K562 (cell line): ENCODE measurements around the gene OIT3. TPM values are rescaled to one million over a fixed set of nuclear protein-coding genes. Genes with fewer than 3 reads are reported as not detected.

Experiments
- ATAC-seq: fragments of 200-7000 bp; cut with Tn5 transposase; 3 replicates; pipeline ENCODE4 v1.9.1; 2020; ENCODE audit warnings: moderate library complexity
- BruUV-seq: library from RNA; stranded (reverse); fragments of 400-500 nt; replicated peaks from 2 replicates; lab custom pipeline; 2021; lab: Mats Ljungman, UMichigan
- CTCF ChIA-PET: fragments of 300-600 bp; formaldehyde crosslinking; extraction: SDS; loops from one replicate; lab custom pipeline; 2021; ENCODE audit warnings: low intra/inter-chr PET ratio; lab: Yijun Ruan, JAX
- POLR2A ChIA-PET: fragments of 300-600, 350-650 bp; sonication (Branson Sonifier 250); formaldehyde crosslinking; extraction: SDS; loops from one replicate; lab custom pipeline; 2021; ENCODE audit warnings: antibody characterized with exemption, inconsistent platforms; lab: Yijun Ruan, JAX
- DNase-seq, 4 experiments: peaks; one replicate each; pipeline versions ENCODE4 v3.0.0 to v3.0.0-alpha.2; 2011 to 2018; ENCODE audit warnings: low spot score in 3 of 4, mixed read lengths in 3 of 4; ENCODE audit errors: extremely low read depth in 1 of 4
- FAIRE-seq: peaks from 2 replicates; lab custom pipeline; 2011; peaks lifted over from hg19 to GRCh38; lab: Jason Lieb, UNC
- H2AFZ ChIP-seq: 2 replicates; pipeline ENCODE4 v1.6.0; 2011; ENCODE audit warnings: low read depth, low read length, control low read depth, inconsistent platforms
- H3K27ac ChIP-seq: fragments of 200-600 bp; 3 replicates; pipeline ENCODE4 v1.8.0; 2011; ENCODE audit warnings: low read depth, mild to moderate bottlenecking, control low read depth, inconsistent platforms, low read length, moderate library complexity, mixed read lengths; ENCODE audit errors: extremely low read depth
- H3K27me3 ChIP-seq, 2 experiments: fragments of 300-600 bp in 1 of 2; 2 replicates in 1 of 2; 3 replicates in 1 of 2; pipeline versions ENCODE4 v1.6.0 to v1.8.0; 2011; ENCODE audit warnings: inconsistent platforms in 2 of 2, low read length in 2 of 2, mild to moderate bottlenecking in 1 of 2, mixed read lengths in 1 of 2, moderate library complexity in 1 of 2; ENCODE audit not compliant: control insufficient read depth in 2 of 2, insufficient read depth in 2 of 2
- H3K36me3 ChIP-seq: fragments of 300-600 bp; 3 replicates; pipeline ENCODE4 v1.8.0; 2011; ENCODE audit warnings: mild to moderate bottlenecking, low read length, inconsistent platforms; ENCODE audit not compliant: control insufficient read depth, insufficient read depth
- H3K4me1 ChIP-seq, 2 experiments: fragments of 200-600 bp in 1 of 2; replicated peaks in 1 of 2; 2 replicates in 1 of 2; 3 replicates in 1 of 2; pipeline versions ENCODE4 v1.5.1 to v1.8.0; 2011; ENCODE audit warnings: inconsistent platforms in 2 of 2, low read length in 2 of 2, mild to moderate bottlenecking in 1 of 2, mixed read lengths in 1 of 2, moderate library complexity in 1 of 2; ENCODE audit not compliant: control insufficient read depth in 2 of 2, insufficient read depth in 2 of 2
- H3K4me2 ChIP-seq: 2 replicates; pipeline ENCODE4 v1.6.1; 2011; ENCODE audit warnings: low read length, control low read depth, inconsistent platforms, mixed read lengths; ENCODE audit not compliant: insufficient read depth
- H3K4me3 ChIP-seq: fragments of 200-600 bp; sonication (generic), shearing (Covaris generic); 2 replicates; pipeline ENCODE4 v1.5.1; 2016; ENCODE audit warnings: control low read depth, inconsistent platforms
- H3K79me2 ChIP-seq: fragments of 200-600 bp; 3 replicates; pipeline ENCODE4 v1.8.0; 2011; ENCODE audit warnings: low read length, inconsistent platforms; ENCODE audit not compliant: control insufficient read depth, insufficient read depth
- H3K9ac ChIP-seq, 2 experiments: 2 replicates each; pipeline versions ENCODE4 v1.6.0 to v1.6.1; 2011; ENCODE audit warnings: low read depth in 2 of 2, low read length in 2 of 2, control low read depth in 1 of 2, inconsistent platforms in 1 of 2, mild to moderate bottlenecking in 1 of 2, mixed read lengths in 1 of 2; ENCODE audit not compliant: insufficient read depth in 1 of 2
- H3K9me1 ChIP-seq: one replicate; pipeline ENCODE4 v1.6.0; 2011; ENCODE audit warnings: inconsistent platforms, mild to moderate bottlenecking, low read length, moderate library complexity; ENCODE audit not compliant: control insufficient read depth, insufficient read depth
- H3K9me3 ChIP-seq: replicated peaks from 2 replicates; pipeline ENCODE4 v1.5.1; 2011; ENCODE audit warnings: low read depth, low read length, inconsistent platforms; ENCODE audit not compliant: control insufficient read depth, insufficient read depth
- H4K20me1 ChIP-seq: replicated peaks from 2 replicates; pipeline ENCODE4 v1.6.1; 2011; ENCODE audit warnings: low read length, inconsistent platforms, mixed read lengths; ENCODE audit not compliant: control insufficient read depth, insufficient read depth
- CBX1 ChIP-seq: sonication (generic); IDR thresholded peaks from 2 replicates; pipeline ENCODE4 v1.6.1; 2016; ENCODE audit warnings: antibody characterized with exemption, low read depth, mild to moderate bottlenecking
- FIP1L1 ChIP-seq: fragments of 200-400 bp; formaldehyde crosslinking; IDR thresholded peaks from 2 replicates; pipeline ENCODE4 v1.6.1; 2018; ENCODE audit warnings: mild to moderate bottlenecking, low read depth, low read length; ENCODE audit not compliant: poor library complexity, severe bottlenecking
- MAFK ChIP-seq: IDR thresholded peaks from 2 replicates; pipeline ENCODE4 v1.6.1; 2011; ENCODE audit warnings: low read length, improper control_type of control experiment
- NR2F6 ChIP-seq: fragments of 450-650 bp; formaldehyde crosslinking; IDR thresholded peaks from 2 replicates; pipeline ENCODE4 v1.4.0; 2020; ENCODE audit warnings: mild to moderate bottlenecking
- TRIM24 ChIP-seq, 2 experiments: fragments of 450-650 bp; IDR thresholded peaks; 2 replicates each; pipeline ENCODE4 v1.6.1; 2016
- ZNF644 ChIP-seq: fragments of 200-800 bp; sonication (Bioruptor generic); IDR thresholded peaks from 2 replicates; pipeline ENCODE4 v1.6.1; 2016; ENCODE audit warnings: low read depth, missing genetic modification characterization, missing compliant biosample characterization
- WGBS: fragments of 100-300 bp; shearing (Covaris generic); methylation state at CpG from one replicate; pipeline ENCODE4 v1.1.6; 2016; ENCODE audit warnings: low coverage, mixed read lengths; ENCODE audit not compliant: insufficient coverage; ENCODE audit errors: missing lambda C conversion rate; 5-methylcytosine and 5-hydroxymethylcytosine counted together
- in situ Hi-C: fragments of 300-500 bp; cut with MboI; formaldehyde crosslinking; loops from 4 replicates; pipeline ENCODE4 v1.15.0; 2018; ENCODE audit warnings: inconsistent platforms, mixed read lengths
- intact Hi-C: fragments of 100-400 bp; cut with micrococcal nuclease; formaldehyde crosslinking; loops from 2 replicates; pipeline ENCODE4 v1.14.2; 2022
- polyA plus RNA-seq, 8 experiments: library from polyadenylated mRNA; depleted of rRNA in 4 of 8; stranded (reverse) in 5 of 8; unstranded in 3 of 8; fragments of >200 nt; fragmentation: Nextera tagmentation in 2 of 8; fragmentation: Illumina TruSeq in 1 of 8; extraction: Ambion mirVana in 2 of 8; extraction: Trizol in 1 of 8; gene quantifications; 2 replicates each; pipeline versions ENCODE4 v1.2.1 to v1.2.3, GENCODE V29; 2011 to 2014; ENCODE audit warnings: inconsistent platforms in 1 of 8, missing spikeins in 1 of 8
- total RNA-seq, 7 experiments: library from RNA; depleted of rRNA in 6 of 7; stranded (reverse); fragments of >200 nt in 6 of 7; fragmentation: Illumina TruSeq in 2 of 7; extraction: Trizol in 2 of 7; gene quantifications; 2 replicates each; pipeline versions ENCODE4 v1.2.1 to v1.2.3, GENCODE V29; 2011 to 2021; ENCODE audit warnings: low replicate concordance in 1 of 7
- TF ChIP-seq, protein P1 (sequence below): fragments of 200-600 bp; sonication (generic); IDR thresholded peaks from one replicate; pipeline ENCODE4 v1.6.1; 2012; ENCODE audit warnings: mild to moderate bottlenecking, low read depth, low read length, inconsistent platforms
- TF ChIP-seq, protein P2 (sequence below): sonication (generic); formaldehyde crosslinking; IDR thresholded peaks from 2 replicates; pipeline ENCODE4 v1.8.0; 2022; ENCODE audit warnings: mild to moderate bottlenecking, low read depth, missing genetic modification reagents
- TF ChIP-seq, protein P3 (sequence below): fragments of 250-450 bp; sonication (Bioruptor Pico); IDR thresholded peaks from 2 replicates; pipeline ENCODE4 v1.9.0; 2021; ENCODE audit warnings: mild to moderate bottlenecking

The OIT3 gene
- total and polyA plus RNA-seq, 9 of the 15 experiments (the other 6 are each of a cell fraction or from before 2014, with no cell fraction given), result not detected

DNA sequence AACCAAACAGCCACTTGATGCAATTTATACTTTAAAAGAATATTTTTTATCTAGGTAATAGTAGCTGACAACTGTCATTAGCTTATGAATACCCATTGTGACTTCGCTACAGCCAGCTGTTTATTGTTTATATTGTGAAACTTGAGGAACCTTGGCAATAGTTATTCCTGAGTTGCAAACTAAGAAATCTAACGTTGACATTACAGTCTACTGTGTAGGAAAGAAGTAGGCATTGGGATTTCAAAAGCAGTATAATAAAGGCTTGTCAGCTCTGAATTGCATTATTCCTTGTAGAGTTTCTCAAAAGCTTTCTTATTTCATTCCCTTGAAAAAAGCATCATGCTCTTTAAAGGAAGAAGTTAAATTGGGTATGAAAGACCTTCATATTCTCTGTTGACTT, 42.7 kb upstream of the OIT3 start:
- H3K27me3 ChIP-seq, result no peaks in the 10 kb centered on the region
- peaks cover 5% of the 10 kb centered on the region; the same call in 1 of the 2 replicates for H3K9me3 ChIP-seq
- CTCF ChIA-PET, result no interaction called here
- H3K4me2 ChIP-seq, result no peak overlapping the region
- H3K36me3 ChIP-seq, result no peaks in the 10 kb centered on the region
- H4K20me1 ChIP-seq, result no peaks in the 10 kb centered on the region
- H3K9me1 ChIP-seq, result no peaks in the 10 kb centered on the region
- no peaks in the 10 kb centered on the region for H3K79me2 ChIP-seq
- H3K27ac ChIP-seq, result no peak overlapping the region
- POLR2A ChIA-PET, result interaction anchor here (1.3 to 1.8 kb wide), 2 partner anchors 9 to 18 kb away, joined by 4 to 7 read pairs; no protein-coding TSS in a partner anchor
- no peak for FAIRE-seq
- H3K4me3 ChIP-seq, result no peak overlapping the region
- DNase-seq, result no peak
- H2AFZ ChIP-seq, result no peak overlapping the region
- no peaks in the 10 kb centered on the region for H3K4me1 ChIP-seq
- intact Hi-C loops, result no loop called here
- ATAC-seq, result no peak
- 45% methylated on average over 2 of the region's 2 CpGs for WGBS
- no TSS peak for BruUV-seq
- in situ Hi-C loops, result no loop called here
- no peak overlapping the region for H3K9ac ChIP-seq
- TF ChIP-seq FIP1L1, result no peak
- no peak for TF ChIP-seq MAFK
- TF ChIP-seq, protein P1, sequence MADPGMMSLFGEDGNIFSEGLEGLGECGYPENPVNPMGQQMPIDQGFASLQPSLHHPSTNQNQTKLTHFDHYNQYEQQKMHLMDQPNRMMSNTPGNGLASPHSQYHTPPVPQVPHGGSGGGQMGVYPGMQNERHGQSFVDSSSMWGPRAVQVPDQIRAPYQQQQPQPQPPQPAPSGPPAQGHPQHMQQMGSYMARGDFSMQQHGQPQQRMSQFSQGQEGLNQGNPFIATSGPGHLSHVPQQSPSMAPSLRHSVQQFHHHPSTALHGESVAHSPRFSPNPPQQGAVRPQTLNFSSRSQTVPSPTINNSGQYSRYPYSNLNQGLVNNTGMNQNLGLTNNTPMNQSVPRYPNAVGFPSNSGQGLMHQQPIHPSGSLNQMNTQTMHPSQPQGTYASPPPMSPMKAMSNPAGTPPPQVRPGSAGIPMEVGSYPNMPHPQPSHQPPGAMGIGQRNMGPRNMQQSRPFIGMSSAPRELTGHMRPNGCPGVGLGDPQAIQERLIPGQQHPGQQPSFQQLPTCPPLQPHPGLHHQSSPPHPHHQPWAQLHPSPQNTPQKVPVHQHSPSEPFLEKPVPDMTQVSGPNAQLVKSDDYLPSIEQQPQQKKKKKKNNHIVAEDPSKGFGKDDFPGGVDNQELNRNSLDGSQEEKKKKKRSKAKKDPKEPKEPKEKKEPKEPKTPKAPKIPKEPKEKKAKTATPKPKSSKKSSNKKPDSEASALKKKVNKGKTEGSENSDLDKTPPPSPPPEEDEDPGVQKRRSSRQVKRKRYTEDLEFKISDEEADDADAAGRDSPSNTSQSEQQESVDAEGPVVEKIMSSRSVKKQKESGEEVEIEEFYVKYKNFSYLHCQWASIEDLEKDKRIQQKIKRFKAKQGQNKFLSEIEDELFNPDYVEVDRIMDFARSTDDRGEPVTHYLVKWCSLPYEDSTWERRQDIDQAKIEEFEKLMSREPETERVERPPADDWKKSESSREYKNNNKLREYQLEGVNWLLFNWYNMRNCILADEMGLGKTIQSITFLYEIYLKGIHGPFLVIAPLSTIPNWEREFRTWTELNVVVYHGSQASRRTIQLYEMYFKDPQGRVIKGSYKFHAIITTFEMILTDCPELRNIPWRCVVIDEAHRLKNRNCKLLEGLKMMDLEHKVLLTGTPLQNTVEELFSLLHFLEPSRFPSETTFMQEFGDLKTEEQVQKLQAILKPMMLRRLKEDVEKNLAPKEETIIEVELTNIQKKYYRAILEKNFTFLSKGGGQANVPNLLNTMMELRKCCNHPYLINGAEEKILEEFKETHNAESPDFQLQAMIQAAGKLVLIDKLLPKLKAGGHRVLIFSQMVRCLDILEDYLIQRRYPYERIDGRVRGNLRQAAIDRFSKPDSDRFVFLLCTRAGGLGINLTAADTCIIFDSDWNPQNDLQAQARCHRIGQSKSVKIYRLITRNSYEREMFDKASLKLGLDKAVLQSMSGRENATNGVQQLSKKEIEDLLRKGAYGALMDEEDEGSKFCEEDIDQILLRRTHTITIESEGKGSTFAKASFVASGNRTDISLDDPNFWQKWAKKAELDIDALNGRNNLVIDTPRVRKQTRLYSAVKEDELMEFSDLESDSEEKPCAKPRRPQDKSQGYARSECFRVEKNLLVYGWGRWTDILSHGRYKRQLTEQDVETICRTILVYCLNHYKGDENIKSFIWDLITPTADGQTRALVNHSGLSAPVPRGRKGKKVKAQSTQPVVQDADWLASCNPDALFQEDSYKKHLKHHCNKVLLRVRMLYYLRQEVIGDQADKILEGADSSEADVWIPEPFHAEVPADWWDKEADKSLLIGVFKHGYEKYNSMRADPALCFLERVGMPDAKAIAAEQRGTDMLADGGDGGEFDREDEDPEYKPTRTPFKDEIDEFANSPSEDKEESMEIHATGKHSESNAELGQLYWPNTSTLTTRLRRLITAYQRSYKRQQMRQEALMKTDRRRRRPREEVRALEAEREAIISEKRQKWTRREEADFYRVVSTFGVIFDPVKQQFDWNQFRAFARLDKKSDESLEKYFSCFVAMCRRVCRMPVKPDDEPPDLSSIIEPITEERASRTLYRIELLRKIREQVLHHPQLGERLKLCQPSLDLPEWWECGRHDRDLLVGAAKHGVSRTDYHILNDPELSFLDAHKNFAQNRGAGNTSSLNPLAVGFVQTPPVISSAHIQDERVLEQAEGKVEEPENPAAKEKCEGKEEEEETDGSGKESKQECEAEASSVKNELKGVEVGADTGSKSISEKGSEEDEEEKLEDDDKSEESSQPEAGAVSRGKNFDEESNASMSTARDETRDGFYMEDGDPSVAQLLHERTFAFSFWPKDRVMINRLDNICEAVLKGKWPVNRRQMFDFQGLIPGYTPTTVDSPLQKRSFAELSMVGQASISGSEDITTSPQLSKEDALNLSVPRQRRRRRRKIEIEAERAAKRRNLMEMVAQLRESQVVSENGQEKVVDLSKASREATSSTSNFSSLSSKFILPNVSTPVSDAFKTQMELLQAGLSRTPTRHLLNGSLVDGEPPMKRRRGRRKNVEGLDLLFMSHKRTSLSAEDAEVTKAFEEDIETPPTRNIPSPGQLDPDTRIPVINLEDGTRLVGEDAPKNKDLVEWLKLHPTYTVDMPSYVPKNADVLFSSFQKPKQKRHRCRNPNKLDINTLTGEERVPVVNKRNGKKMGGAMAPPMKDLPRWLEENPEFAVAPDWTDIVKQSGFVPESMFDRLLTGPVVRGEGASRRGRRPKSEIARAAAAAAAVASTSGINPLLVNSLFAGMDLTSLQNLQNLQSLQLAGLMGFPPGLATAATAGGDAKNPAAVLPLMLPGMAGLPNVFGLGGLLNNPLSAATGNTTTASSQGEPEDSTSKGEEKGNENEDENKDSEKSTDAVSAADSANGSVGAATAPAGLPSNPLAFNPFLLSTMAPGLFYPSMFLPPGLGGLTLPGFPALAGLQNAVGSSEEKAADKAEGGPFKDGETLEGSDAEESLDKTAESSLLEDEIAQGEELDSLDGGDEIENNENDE, result no peak
- no peak for TF ChIP-seq CBX1
- TF ChIP-seq NR2F6 (CRISPR knock-in tag), result no peak
- TF ChIP-seq, protein P2, sequence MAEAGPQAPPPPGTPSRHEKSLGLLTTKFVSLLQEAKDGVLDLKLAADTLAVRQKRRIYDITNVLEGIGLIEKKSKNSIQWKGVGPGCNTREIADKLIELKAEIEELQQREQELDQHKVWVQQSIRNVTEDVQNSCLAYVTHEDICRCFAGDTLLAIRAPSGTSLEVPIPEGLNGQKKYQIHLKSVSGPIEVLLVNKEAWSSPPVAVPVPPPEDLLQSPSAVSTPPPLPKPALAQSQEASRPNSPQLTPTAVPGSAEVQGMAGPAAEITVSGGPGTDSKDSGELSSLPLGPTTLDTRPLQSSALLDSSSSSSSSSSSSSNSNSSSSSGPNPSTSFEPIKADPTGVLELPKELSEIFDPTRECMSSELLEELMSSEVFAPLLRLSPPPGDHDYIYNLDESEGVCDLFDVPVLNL (CRISPR knock-in tag), result no peak
- no peak for TF ChIP-seq ZNF644 (tag)
- no peak for TF ChIP-seq TRIM24 (IDR thresholded peaks at IDR 0.05)
- TF ChIP-seq, protein P3, sequence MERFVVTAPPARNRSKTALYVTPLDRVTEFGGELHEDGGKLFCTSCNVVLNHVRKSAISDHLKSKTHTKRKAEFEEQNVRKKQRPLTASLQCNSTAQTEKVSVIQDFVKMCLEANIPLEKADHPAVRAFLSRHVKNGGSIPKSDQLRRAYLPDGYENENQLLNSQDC, result no peak
